B cell (primary cell): ENCODE measurements around the gene GADD45G. TPM values are rescaled to one million over a fixed set of nuclear protein-coding genes. Genes with fewer than 3 reads are reported as not detected.

Experiments used
- ATAC-seq: fragments of 200-7000 bp; cut with Tn5 transposase; one replicate; pipeline ENCODE4 v1.10.0; 2021; ENCODE audit warnings: low read depth, mild to moderate bottlenecking, moderate number of reproducible peaks, moderate library complexity
- CTCF ChIA-PET: fragments of 350-600 bp; sonication (Branson Sonifier 250); formaldehyde crosslinking; loops from one replicate; lab custom pipeline; 2021; ENCODE audit warnings: antibody characterized with exemption, inconsistent platforms; lab: Charles Lee
- POLR2A ChIA-PET: fragments of 350-600 bp; sonication (Branson Sonifier 250); formaldehyde crosslinking; loops from one replicate; lab custom pipeline; 2021; ENCODE audit warnings: antibody characterized with exemption; lab: Charles Lee
- DNase-seq: peaks from one replicate; pipeline ENCODE4 v3.0.0; 2013
- H2AFZ ChIP-seq: 2 replicates; pipeline ENCODE4 v1.6.1; 2012; ENCODE audit warnings: mild to moderate bottlenecking, low read depth, low read length; ENCODE audit not compliant: insufficient read depth, poor library complexity, severe bottlenecking
- H3K27ac ChIP-seq, 2 donors: 1 replicate in 1 of 2; 2 replicates in 1 of 2; pipeline ENCODE4 v1.5.1; 2012 to 2013; ENCODE audit warnings: low read length in 2 of 2, mild to moderate bottlenecking in 2 of 2, moderate library complexity in 1 of 2
- H3K27me3 ChIP-seq, 4 experiments: fragments of 200-600 bp in 1 of 4; sonication (generic) in 1 of 4; replicated peaks in 1 of 4; 1 replicate in 2 of 4; 2 replicates in 2 of 4; pipeline versions ENCODE4 v1.6.1 to v1.7.0; 2013 to 2016; ENCODE audit warnings: low read length in 3 of 4, mild to moderate bottlenecking in 2 of 4, mixed read lengths in 1 of 4, moderate library complexity in 1 of 4; ENCODE audit not compliant: insufficient read depth in 4 of 4, control insufficient read depth in 3 of 4; ENCODE audit errors: control extremely low read depth in 1 of 4
- H3K36me3 ChIP-seq, 2 experiments: replicated peaks in 1 of 2; 1 replicate in 1 of 2; 2 replicates in 1 of 2; pipeline versions ENCODE4 v1.6.1 to v1.7.1; 2013; ENCODE audit warnings: low read length in 1 of 2; ENCODE audit not compliant: insufficient read depth in 2 of 2, control insufficient read depth in 1 of 2; ENCODE audit errors: control extremely low read depth in 1 of 2, extremely low read depth in 1 of 2
- H3K4me1 ChIP-seq, 2 donors: fragments of 200-600 bp in 1 of 2; sonication (generic) in 1 of 2; 1 replicate in 1 of 2; 2 replicates in 1 of 2; pipeline versions ENCODE4 v1.5.1 to v1.6.1; 2013 to 2017; ENCODE audit warnings: low read length in 2 of 2; ENCODE audit not compliant: control insufficient read depth in 2 of 2, insufficient read depth in 2 of 2
- H3K4me2 ChIP-seq: replicated peaks from 2 replicates; pipeline ENCODE3; 2012; ENCODE audit warnings: mild to moderate bottlenecking, low read depth, low read length; ENCODE audit not compliant: poor library complexity, severe bottlenecking
- H3K4me3 ChIP-seq, 5 experiments: fragments of 200-600 bp in 1 of 5; sonication (generic) in 1 of 5; 1 replicate in 3 of 5; 2 replicates in 2 of 5; pipeline versions ENCODE4 v1.5.1 to v1.7.0; 2011 to 2016; ENCODE audit warnings: low read length in 4 of 5, mild to moderate bottlenecking in 4 of 5, low read depth in 2 of 5, control low read depth in 1 of 5, moderate library complexity in 1 of 5; ENCODE audit not compliant: insufficient read depth in 1 of 5; ENCODE audit errors: control extremely low read depth in 1 of 5, extremely low read depth in 1 of 5
- H3K79me2 ChIP-seq: fragments of 200-600 bp; sonication (generic); one replicate; pipeline ENCODE4 v1.6.0; 2016; ENCODE audit warnings: low read length; ENCODE audit not compliant: control insufficient read depth, insufficient read depth
- H3K9ac ChIP-seq: fragments of 200-600 bp; sonication (generic); 2 replicates; pipeline ENCODE4 v1.6.1; 2017; ENCODE audit warnings: mild to moderate bottlenecking, low read length, moderate library complexity
- H3K9me3 ChIP-seq, 3 donors: one replicate each; pipeline versions ENCODE4 v1.6.1 to v1.7.1; 2013; ENCODE audit warnings: low read length in 2 of 3; ENCODE audit not compliant: control insufficient read depth in 2 of 3, insufficient read depth in 1 of 3; ENCODE audit errors: control extremely low read depth in 1 of 3
- H4K20me1 ChIP-seq: 2 replicates; pipeline ENCODE4 v1.6.0; 2012; ENCODE audit warnings: mild to moderate bottlenecking, low read length; ENCODE audit not compliant: insufficient read depth, control insufficient read depth, poor library complexity, severe bottlenecking
- H3K27ac Mint-ChIP-seq: one replicate; pipeline ENCODE4 v1.8.0; 2021; ENCODE audit warnings: mixed read lengths
- H3K27me3 Mint-ChIP-seq: one replicate; pipeline ENCODE4 v1.8.0; 2021; ENCODE audit warnings: mixed read lengths
- H3K4me1 Mint-ChIP-seq: one replicate; pipeline ENCODE4 v1.8.0; 2021; ENCODE audit warnings: mixed read lengths
- H3K4me3 Mint-ChIP-seq: one replicate; pipeline ENCODE4 v1.8.0; 2021; ENCODE audit warnings: mixed read lengths
- H3K9me3 Mint-ChIP-seq: one replicate; pipeline ENCODE4 v1.8.0; 2022; ENCODE audit warnings: mixed read lengths; ENCODE audit not compliant: insufficient read depth
- CTCF ChIP-seq: fragments of 200-600 bp; IDR thresholded peaks from one replicate; pipeline ENCODE4 v1.8.0; 2022; ENCODE audit warnings: antibody characterized with exemption, mild to moderate bottlenecking
- EZH2 ChIP-seq: IDR thresholded peaks from 2 replicates; pipeline ENCODE4 v1.6.1; 2012; ENCODE audit warnings: borderline replicate concordance, low read depth, mild to moderate bottlenecking, moderate library complexity, low read length; ENCODE audit not compliant: insufficient read depth, poor library complexity, severe bottlenecking
- WGBS: methylation state at CpG from one replicate; pipeline ENCODE4 v1.1.5; 2013; ENCODE audit warnings: missing lambda C conversion rate; ENCODE audit not compliant: insufficient coverage; 5-methylcytosine and 5-hydroxymethylcytosine counted together
- intact Hi-C: fragments of 100-400 bp; cut with micrococcal nuclease; formaldehyde crosslinking; loops from one replicate; pipeline ENCODE4 v1.10.0; 2022
- polyA plus RNA-seq: library from polyadenylated mRNA; depleted of rRNA; stranded (reverse); fragments of >200 nt; gene quantifications from 2 replicates; pipeline ENCODE4 v1.2.3, GENCODE V29; 2012
- total RNA-seq, 2 donors: library from RNA; stranded (reverse); fragments of 120-200 nt in 1 of 2; gene quantifications; 1 replicate in 1 of 2; 2 replicates in 1 of 2; pipeline versions ENCODE4 v1.2.3 to v1.2.4, GENCODE V29; 2013 to 2022

The GADD45G gene
- total and polyA plus RNA-seq, 2 donors (not counting 1 experiment from before 2014, with no cell fraction given): 4.3 to 5.9 TPM

GRCh38 chr9:89631384-89631783, 26.6 kb downstream of the GADD45G start:
- H3K27me3 ChIP-seq: peaks cover 0 to 2% (median 0%) of the 10 kb centered on the region in 4 experiments
- H3K79me2 ChIP-seq: no peaks in the 10 kb centered on the region
- H3K4me2 ChIP-seq: no peak overlapping the region
- Mint-ChIP-seq H3K27ac (no peak overlapping the region), H3K4me3 (no peak overlapping the region), H3K27me3 (peaks cover 7% of the 10 kb centered on the region), H3K4me1 (no peaks in the 10 kb centered on the region), H3K9me3 (no peaks in the 10 kb centered on the region)
- intact Hi-C loops: no loop called here
- DNase-seq: no peak
- H2AFZ ChIP-seq: no peak overlapping the region
- POLR2A ChIA-PET: no interaction called here
- H3K9me3 ChIP-seq: no peaks in the 10 kb centered on the region
- H3K36me3 ChIP-seq: no peaks in the 10 kb centered on the region
- WGBS: 89% methylated on average over 3 of the region's 6 CpGs
- no peak overlapping the region for H3K27ac ChIP-seq
- CTCF ChIA-PET: no interaction called here
- no peak for ATAC-seq
- no peak overlapping the region for H3K9ac ChIP-seq
- no peak overlapping the region for H3K4me3 ChIP-seq
- no peaks in the 10 kb centered on the region for H4K20me1 ChIP-seq
- H3K4me1 ChIP-seq: no peaks in the 10 kb centered on the region
- TF ChIP-seq EZH2: no peak
- no peak for TF ChIP-seq CTCF

GRCh38 chr9:89632192-89632733, 27.5 kb downstream of the GADD45G start:
- WGBS: 89% methylated on average over 7 of the region's 7 CpGs
- no peak for DNase-seq
- TF ChIP-seq EZH2 (no peak), CTCF (no peak)
- H3K27me3 Mint-ChIP-seq: peaks cover under 1% of the 10 kb centered on the region
- no peak for ATAC-seq
- Histone ChIP-seq H3K4me1 (no peaks in the 10 kb centered on the region), H3K4me2 (no peak overlapping the region), H3K27me3 (peaks cover 0 to 2% (median 0%) of the 10 kb centered on the region in 4 experiments), H3K9me3 (no peaks in the 10 kb centered on the region), H3K36me3 (no peaks in the 10 kb centered on the region), H4K20me1 (no peaks in the 10 kb centered on the region), H3K27ac (no peak overlapping the region), H3K4me3 (no peak overlapping the region), H3K79me2 (no peaks in the 10 kb centered on the region), H3K9ac (no peak overlapping the region), H2AFZ (no peak overlapping the region)
- H3K27ac Mint-ChIP-seq: no peak overlapping the region
- no peaks in the 10 kb centered on the region for H3K4me1 Mint-ChIP-seq
- intact Hi-C loops: no loop called here
- H3K4me3 Mint-ChIP-seq: no peak overlapping the region
- POLR2A ChIA-PET: no interaction called here
- H3K9me3 Mint-ChIP-seq: no peaks in the 10 kb centered on the region
- CTCF ChIA-PET: interaction anchor here (1.1 kb wide), 1 partner anchor 467 kb away, joined by 3 read pairs; no protein-coding TSS in a partner anchor
